KMS-11 (cell line): ENCODE measurements around the gene FANCG.

Source experiments
- H2AFZ ChIP-seq: fragments of 200-600 bp; sonication (generic); 2 replicates; pipeline ENCODE4 v1.6.1; 2016; ENCODE audit warnings: antibody characterized with exemption, mixed run types, low read depth
- H3K27ac ChIP-seq: fragments of 200-600 bp; sonication (generic); 2 replicates; pipeline ENCODE4 v1.6.1; 2016; ENCODE audit warnings: mild to moderate bottlenecking, mixed run types
- H3K27me3 ChIP-seq: fragments of 200-600 bp; sonication (generic); 2 replicates; pipeline ENCODE4 v1.6.1; 2017; ENCODE audit warnings: mild to moderate bottlenecking, low read depth, mixed run types, moderate library complexity; ENCODE audit not compliant: insufficient read depth
- H3K36me3 ChIP-seq: fragments of 200-600 bp; sonication (generic); 2 replicates; pipeline ENCODE4 v1.6.1; 2017; ENCODE audit warnings: mild to moderate bottlenecking, mixed run types; ENCODE audit not compliant: insufficient read depth
- H3K4me1 ChIP-seq: fragments of 200-600 bp; sonication (generic); 2 replicates; pipeline ENCODE4 v1.6.1; 2016; ENCODE audit warnings: mild to moderate bottlenecking, low read depth, mixed run types; ENCODE audit not compliant: poor library complexity, severe bottlenecking
- H3K4me2 ChIP-seq: fragments of 200-600 bp; sonication (generic); 2 replicates; pipeline ENCODE4 v1.7.0; 2016; ENCODE audit warnings: mild to moderate bottlenecking, mixed run types
- H3K4me3 ChIP-seq: fragments of 200-600 bp; sonication (generic); IDR thresholded peaks from 2 replicates; pipeline ENCODE4 v1.6.1; 2017; ENCODE audit warnings: low read depth, low read length, mixed read lengths; ENCODE audit not compliant: insufficient read depth
- H3K79me2 ChIP-seq: fragments of 200-600 bp; sonication (generic); 2 replicates; pipeline ENCODE4 v1.6.1; 2016; ENCODE audit warnings: low read depth, mixed run types; ENCODE audit not compliant: insufficient read depth
- H3K9ac ChIP-seq: fragments of 200-600 bp; sonication (generic); 2 replicates; pipeline ENCODE4 v1.6.1; 2016; ENCODE audit warnings: mild to moderate bottlenecking, mixed run types
- H4K20me1 ChIP-seq: fragments of 200-600 bp; sonication (generic); 2 replicates; pipeline ENCODE4 v1.6.1; 2016; ENCODE audit warnings: mild to moderate bottlenecking, mixed run types; ENCODE audit not compliant: insufficient read depth
- CTCF ChIP-seq: fragments of 200-600 bp; sonication (generic); conservative IDR thresholded peaks from 2 replicates; pipeline ENCODE4 v1.6.1; 2017; ENCODE audit warnings: low read depth, mild to moderate bottlenecking, antibody characterized with exemption, low read length, moderate library complexity, mixed read lengths

The FANCG gene

GRCh38 chr9:35035851-35036701 is 43.7 kb downstream of the FANCG start:
- no peak overlapping the region for H3K9ac ChIP-seq
- no peaks in the 10 kb centered on the region for H3K4me1 ChIP-seq
- no peaks in the 10 kb centered on the region for H3K36me3 ChIP-seq
- H3K4me3 ChIP-seq = no peak overlapping the region
- H3K4me2 ChIP-seq = no peak overlapping the region
- no peaks in the 10 kb centered on the region for H3K79me2 ChIP-seq
- H2AFZ ChIP-seq = no peak overlapping the region
- no peak overlapping the region for H3K27ac ChIP-seq
- no peaks in the 10 kb centered on the region for H3K27me3 ChIP-seq
- H4K20me1 ChIP-seq = peaks cover 3% of the 10 kb centered on the region; the same call in 1 of the 2 replicates
- TF ChIP-seq CTCF = no peak

GRCh38 chr9:35033101-35033500 is 46.6 kb downstream of the FANCG start:
- Histone ChIP-seq H4K20me1 (peaks cover 3% of the 10 kb centered on the region; the same call in 1 of the 2 replicates), H3K9ac (no peak overlapping the region), H3K36me3 (no peaks in the 10 kb centered on the region), H2AFZ (no peak overlapping the region), H3K27ac (no peak overlapping the region), H3K4me1 (peaks cover 7% of the 10 kb centered on the region), H3K4me2 (no peak overlapping the region), H3K27me3 (no peaks in the 10 kb centered on the region), H3K79me2 (no peaks in the 10 kb centered on the region), H3K4me3 (no peak overlapping the region)
- no peak for TF ChIP-seq CTCF

- no peak overlapping the region for H3K4me2 ChIP-seq
- no peak overlapping the region for H3K4me3 ChIP-seq
These were observed 49.9 kb downstream of the FANCG start for GRCh38 chr9:35029852-35030251.

GRCh38 chr9:35029241-35029640 is 50.5 kb downstream of the FANCG start:
- no peak for TF ChIP-seq CTCF
- Histone ChIP-seq H3K36me3 (no peaks in the 10 kb centered on the region), H2AFZ (no peak overlapping the region), H3K9ac (no peak overlapping the region), H3K79me2 (no peaks in the 10 kb centered on the region), H3K4me1 (peaks cover 20% of the 10 kb centered on the region), H4K20me1 (no peaks in the 10 kb centered on the region), H3K4me3 (no peak overlapping the region), H3K27me3 (no peaks in the 10 kb centered on the region), H3K27ac (no peak overlapping the region), H3K4me2 (no peak overlapping the region)

More at GRCh38 chr9:35029852-35030251, 49.9 kb downstream of the FANCG start:
- H3K27me3 ChIP-seq = no peaks in the 10 kb centered on the region
- no peaks in the 10 kb centered on the region for H4K20me1 ChIP-seq
- H3K36me3 ChIP-seq = no peaks in the 10 kb centered on the region
- H3K9ac ChIP-seq = no peak overlapping the region
- H3K27ac ChIP-seq = no peak overlapping the region
- no peak overlapping the region for H2AFZ ChIP-seq
- no peak for TF ChIP-seq CTCF
- peaks cover 20% of the 10 kb centered on the region for H3K4me1 ChIP-seq
- H3K79me2 ChIP-seq = no peaks in the 10 kb centered on the region
